SH-SY5Y (cell line): ENCODE results near the gene POLN.

ENCODE experiments used
- GATA2 ChIP-seq: IDR thresholded peaks from 2 replicates; pipeline ENCODE4 v1.6.1; 2011; ENCODE audit warnings: mild to moderate bottlenecking, low read depth, low read length
- GATA3 ChIP-seq: IDR thresholded peaks from 2 replicates; pipeline ENCODE4 v1.6.1; 2011; ENCODE audit warnings: low read depth, mild to moderate bottlenecking, low read length, moderate library complexity

DNA sequence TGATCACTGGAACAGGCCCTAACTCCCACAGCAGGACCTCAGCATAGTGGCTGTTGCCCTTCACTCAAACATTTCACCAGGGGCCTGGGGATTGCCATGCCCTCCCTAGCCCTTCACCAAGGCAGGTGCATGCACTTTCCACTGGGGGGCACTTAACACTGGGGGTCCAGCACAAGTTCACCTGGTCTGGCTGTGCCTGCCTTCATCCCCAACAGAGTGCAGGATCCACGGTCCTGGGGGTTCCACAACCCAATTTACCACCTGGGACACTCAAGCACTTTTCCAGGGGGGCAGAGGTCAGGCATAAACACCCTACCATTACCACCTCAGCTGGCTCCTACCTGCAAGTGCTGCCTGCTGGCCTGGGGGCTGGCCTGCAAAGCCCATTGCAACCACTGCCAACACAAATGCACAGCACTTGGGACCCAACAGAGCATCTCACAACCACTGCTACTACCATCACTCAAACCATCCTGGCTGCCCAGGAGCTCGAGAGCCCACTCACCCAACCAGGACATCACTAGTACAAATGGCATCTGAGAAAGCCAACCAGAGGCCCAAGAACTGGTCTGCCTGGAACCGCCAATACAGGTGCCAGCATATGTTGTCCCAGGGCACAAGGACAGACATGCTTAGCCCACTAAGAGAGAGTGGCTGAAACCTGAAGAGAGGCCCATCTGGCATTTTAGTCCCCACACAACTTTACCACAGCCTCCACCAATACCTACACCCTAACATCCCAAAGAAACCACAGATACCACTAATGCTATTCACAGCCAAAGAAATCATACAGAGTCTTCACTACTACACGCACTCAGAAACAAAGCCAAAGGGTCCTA is 139.7 kb downstream of the POLN start:
- TF ChIP-seq GATA3, result no peak
- TF ChIP-seq GATA2, result no peak
